Panc1 (cell line): Measurements from ENCODE around the gene CASQ1.

Experiments used
- CTCF ChIP-seq: fragments of 450-650 bp; IDR thresholded peaks from 2 replicates; pipeline ENCODE4 v1.5.1; 2017; ENCODE audit warnings: mild to moderate bottlenecking
- POLR2AphosphoS5 ChIP-seq: IDR thresholded peaks from 2 replicates; pipeline ENCODE4 v1.6.1; 2012; ENCODE audit warnings: mild to moderate bottlenecking, low read depth, low read length, moderate library complexity
- SIN3A ChIP-seq: IDR thresholded peaks from 2 replicates; pipeline ENCODE4 v1.6.1; 2012; ENCODE audit warnings: low read depth, mild to moderate bottlenecking, low read length, moderate library complexity, borderline replicate concordance; ENCODE audit not compliant: insufficient read depth
- TCF7L2 ChIP-seq: IDR thresholded peaks from 2 replicates; pipeline ENCODE4 v1.6.1; 2011; ENCODE audit warnings: mild to moderate bottlenecking, low read depth, low read length, inconsistent platforms

GRCh38 chr1:160149716-160150115 is 40.7 kb upstream of the CASQ1 start:
- no peak for TF ChIP-seq CTCF
- no peak for TF ChIP-seq TCF7L2
- TF ChIP-seq POLR2AphosphoS5 = no peak
- no peak for TF ChIP-seq SIN3A
